ENCODE data around the gene APOM. TPM values are rescaled to one million over a fixed set of nuclear protein-coding genes. Genes with fewer than 3 reads are reported as not detected.

Gene APOM
- total and polyA plus RNA-seq, 4 donors: 89.8 to 587 (median 173) TPM

GRCh38 chr6:31707701-31708100 lies 52.0 kb downstream of the APOM start:
- H3K27me3 ChIP-seq (ENCODE audit: control insufficient read depth in 4 of 4, insufficient read depth in 4 of 4, low read length in 3 of 4): no peaks in the 10 kb centered on the region
- no peak for DNase-seq (ENCODE audit: low spot score)
- TF ChIP-seq GABPA (IDR thresholded peaks at IDR 0.05 in 1 of 2, conservative IDR thresholded peaks at IDR 0.05 in 1 of 2) (no peak), ZBTB33 (IDR thresholded peaks at IDR 0.05) (no peak), HNF4A (conservative IDR thresholded peaks at IDR 0.05) (no peak), TAF1 (conservative IDR thresholded peaks at IDR 0.05) (no peak), NR2F2 (IDR thresholded peaks at IDR 0.05) (no peak), RAD21 (IDR thresholded peaks at IDR 0.05) (no peak), SP1 (IDR thresholded peaks at IDR 0.05) (no peak), YY1 (IDR thresholded peaks at IDR 0.05) (no peak), FOXA2 (IDR thresholded peaks at IDR 0.05) (no peak), JUND (IDR thresholded peaks at IDR 0.05) (no peak)
- H3K27ac ChIP-seq (ENCODE audit: low read depth in 1 of 2, low read length in 2 of 2): no peak overlapping the region
- 83% methylated on average over 10 of the region's 10 CpGs for WGBS
- H3K9me3 ChIP-seq (ENCODE audit: control insufficient read depth in 4 of 4, low read length in 3 of 4): no peaks in the 10 kb centered on the region
- no peaks in the 10 kb centered on the region for H3K36me3 ChIP-seq (ENCODE audit: control insufficient read depth in 4 of 4, insufficient read depth in 3 of 4, low read depth in 1 of 4, low read length in 3 of 4)
- H3K4me1 ChIP-seq (ENCODE audit: control insufficient read depth in 4 of 4, insufficient read depth in 4 of 4, low read length in 3 of 4): no peaks in the 10 kb centered on the region
- no peak overlapping the region for H3K4me3 ChIP-seq (ENCODE audit: low read depth in 1 of 3, low read length in 3 of 3)
- H3K9ac ChIP-seq (ENCODE audit: low read depth in 1 of 2, low read length in 2 of 2): no peak overlapping the region

Small RNA genes within 50 kb of the gene (small RNA-seq; reads per million reads assigned to genes)
- not detected for gene MIR4646
- not detected for gene MIR6832
- gene RF00019: not detected
- gene SNORA38: 4.2 reads per million, percentile 92 among the genes with 10 or more reads in this experiment
- not detected for gene UQCRHP1

Other genes with a start within 250 kb of the APOM start
Only the 30 nearest of the 37 such genes appear.
- gene MICB, start 157.7 kb upstream of the APOM start, total RNA-seq: 1 to 10 TPM; 1.8 to 4.9 TPM
- gene MICB, start 157.7 kb upstream of the APOM start, polyA plus RNA-seq: under 1 TPM; 0.19 to 0.66 TPM
- gene MCCD1, start 126.9 kb upstream of the APOM start, total RNA-seq: under 1 TPM in 1 of 2 donors, not detected in 1; 0.56 TPM
- not detected for gene MCCD1, start 126.9 kb upstream of the APOM start, polyA plus RNA-seq
- 100 to 1,000 TPM; 151 to 254 TPM for gene DDX39B, start 113.9 kb upstream of the APOM start, total RNA-seq
- gene DDX39B, start 113.9 kb upstream of the APOM start, polyA plus RNA-seq: 100 to 1,000 TPM in 1 of 2 donors, 10 to 100 TPM in 1; 75.0 to 120 TPM
- under 1 TPM; 0.14 to 0.17 TPM for gene ATP6V1G2, start 109.3 kb upstream of the APOM start, total RNA-seq
- under 1 TPM; 0.35 to 0.36 TPM for gene ATP6V1G2, start 109.3 kb upstream of the APOM start, polyA plus RNA-seq
- 1 to 10 TPM; 6.7 to 8.0 TPM for gene NFKBIL1, start 108.3 kb upstream of the APOM start, total RNA-seq
- gene NFKBIL1, start 108.3 kb upstream of the APOM start, polyA plus RNA-seq: 1 to 10 TPM; 3.3 to 9.6 TPM
- not detected for gene LTA, start 83.6 kb upstream of the APOM start, total RNA-seq
- under 1 TPM in 1 of 2 donors, not detected in 1; 0.05 TPM for gene LTA, start 83.6 kb upstream of the APOM start, polyA plus RNA-seq
- gene TNF, start 80.3 kb upstream of the APOM start, total RNA-seq: under 1 TPM; 0.19 to 0.42 TPM
- under 1 TPM in 1 of 2 donors, not detected in 1; 0.06 TPM for gene TNF, start 80.3 kb upstream of the APOM start, polyA plus RNA-seq
- 1 to 10 TPM in 1 of 2 donors, under 1 TPM in 1; 0.67 to 5.3 TPM for gene LTB, start 73.5 kb upstream of the APOM start, total RNA-seq
- gene LTB, start 73.5 kb upstream of the APOM start, polyA plus RNA-seq: 1 to 10 TPM; 1.4 to 1.7 TPM
- gene LST1, start 69.6 kb upstream of the APOM start, total RNA-seq: 10 to 100 TPM; 10.4 to 24.6 TPM
- gene LST1, start 69.6 kb upstream of the APOM start, polyA plus RNA-seq: 10 to 100 TPM; 11.6 to 15.3 TPM
- gene NCR3, start 62.9 kb upstream of the APOM start, total RNA-seq: under 1 TPM in 1 of 2 donors, not detected in 1; 0.42 TPM
- under 1 TPM; 0.14 to 0.71 TPM for gene NCR3, start 62.9 kb upstream of the APOM start, polyA plus RNA-seq
- gene AIF1, start 40.7 kb upstream of the APOM start, total RNA-seq: 10 to 100 TPM; 12.2 to 46.8 TPM
- gene AIF1, start 40.7 kb upstream of the APOM start, polyA plus RNA-seq: 10 to 100 TPM; 24.9 to 28.6 TPM
- 10 to 100 TPM; 27.2 to 31.9 TPM for gene PRRC2A, start 35.2 kb upstream of the APOM start, total RNA-seq
- 10 to 100 TPM; 21.9 to 39.3 TPM for gene PRRC2A, start 35.2 kb upstream of the APOM start, polyA plus RNA-seq
- gene BAG6, start 3.2 kb upstream of the APOM start, total RNA-seq: 100 to 1,000 TPM; 109 to 119 TPM
- 100 to 1,000 TPM in 1 of 2 donors, 10 to 100 TPM in 1; 64.9 to 116 TPM for gene BAG6, start 3.2 kb upstream of the APOM start, polyA plus RNA-seq
- 10 to 100 TPM in 1 of 2 donors, 1 to 10 TPM in 1; 8.1 to 10.8 TPM for gene C6orf47, start 4.9 kb downstream of the APOM start, total RNA-seq
- gene C6orf47, start 4.9 kb downstream of the APOM start, polyA plus RNA-seq: 1 to 10 TPM; 2.0 to 6.7 TPM
- 10 to 100 TPM in 1 of 2 donors, 1 to 10 TPM in 1; 8.7 to 13.9 TPM for gene GPANK1, start 9.1 kb downstream of the APOM start, total RNA-seq
- gene GPANK1, start 9.1 kb downstream of the APOM start, polyA plus RNA-seq: 10 to 100 TPM in 1 of 2 donors, 1 to 10 TPM in 1; 7.6 to 13.8 TPM
- 10 to 100 TPM; 58.1 to 60.5 TPM for gene CSNK2B, start 10.2 kb downstream of the APOM start, total RNA-seq
- 100 to 1,000 TPM in 1 of 2 donors, 10 to 100 TPM in 1; 93.5 to 108 TPM for gene CSNK2B, start 10.2 kb downstream of the APOM start, polyA plus RNA-seq
- 1 to 10 TPM; 1.4 to 5.9 TPM for gene LY6G5B, start 14.1 kb downstream of the APOM start, total RNA-seq
- 1 to 10 TPM; 1.2 to 2.8 TPM for gene LY6G5B, start 14.1 kb downstream of the APOM start, polyA plus RNA-seq
- 1 to 10 TPM in 1 of 2 donors, under 1 TPM in 1; 0.59 to 1.1 TPM for gene LY6G5C, start 25.2 kb downstream of the APOM start, total RNA-seq
- 1 to 10 TPM; 1.1 to 2.5 TPM for gene LY6G5C, start 25.2 kb downstream of the APOM start, polyA plus RNA-seq
- 10 to 100 TPM; 39.1 to 59.4 TPM for gene ABHD16A, start 47.4 kb downstream of the APOM start, total RNA-seq
- gene ABHD16A, start 47.4 kb downstream of the APOM start, polyA plus RNA-seq: 10 to 100 TPM; 26.6 to 30.8 TPM
- gene LY6G6F, start 51.0 kb downstream of the APOM start, total RNA-seq: 1 to 10 TPM in 1 of 2 donors, under 1 TPM in 1; 0.08 to 3.2 TPM
- gene LY6G6F, start 51.0 kb downstream of the APOM start, polyA plus RNA-seq: not detected
- gene LY6G6D, start 59.5 kb downstream of the APOM start, total RNA-seq: not detected
- gene LY6G6D, start 59.5 kb downstream of the APOM start, polyA plus RNA-seq: not detected
- gene LY6G6C, start 65.9 kb downstream of the APOM start, total RNA-seq: not detected
- not detected for gene LY6G6C, start 65.9 kb downstream of the APOM start, polyA plus RNA-seq
- 10 to 100 TPM in 1 of 2 donors, under 1 TPM in 1; 0.08 to 10.7 TPM for gene MPIG6B, start 67.5 kb downstream of the APOM start, total RNA-seq
- gene MPIG6B, start 67.5 kb downstream of the APOM start, polyA plus RNA-seq: under 1 TPM; 0.15 to 0.33 TPM
- gene DDAH2, start 73.4 kb downstream of the APOM start, total RNA-seq: 10 to 100 TPM; 23.8 to 31.4 TPM
- gene DDAH2, start 73.4 kb downstream of the APOM start, polyA plus RNA-seq: 10 to 100 TPM; 19.8 to 22.6 TPM
- 100 to 1,000 TPM in 1 of 2 donors, 10 to 100 TPM in 1; 56.5 to 124 TPM for gene CLIC1, start 80.6 kb downstream of the APOM start, total RNA-seq
- 10 to 100 TPM; 63.7 to 65.2 TPM for gene CLIC1, start 80.6 kb downstream of the APOM start, polyA plus RNA-seq
- 1 to 10 TPM; 5.9 to 6.4 TPM for gene MSH5, start 84.1 kb downstream of the APOM start, total RNA-seq
- 1 to 10 TPM; 1.2 to 2.2 TPM for gene MSH5, start 84.1 kb downstream of the APOM start, polyA plus RNA-seq
- 1 to 10 TPM in 1 of 2 donors, under 1 TPM in 1; 0.59 to 2.6 TPM for gene SAPCD1, start 106.8 kb downstream of the APOM start, total RNA-seq
- gene SAPCD1, start 106.8 kb downstream of the APOM start, polyA plus RNA-seq: under 1 TPM in 1 of 2 donors, not detected in 1; 0.68 TPM
- 1 to 10 TPM in 1 of 2 donors, under 1 TPM in 1; 0.17 to 2.0 TPM for gene VWA7, start 121.4 kb downstream of the APOM start, total RNA-seq
- gene VWA7, start 121.4 kb downstream of the APOM start, polyA plus RNA-seq: 1 to 10 TPM in 1 of 2 donors, under 1 TPM in 1; 0.81 to 1.0 TPM
- gene VARS1, start 139.9 kb downstream of the APOM start, total RNA-seq: 10 to 100 TPM; 32.4 to 44.7 TPM
- gene VARS1, start 139.9 kb downstream of the APOM start, polyA plus RNA-seq: 10 to 100 TPM; 17.9 to 32.5 TPM
- gene LSM2, start 151.1 kb downstream of the APOM start, total RNA-seq: 10 to 100 TPM in 1 of 2 donors, 1 to 10 TPM in 1; 7.3 to 18.7 TPM
- gene LSM2, start 151.1 kb downstream of the APOM start, polyA plus RNA-seq: 10 to 100 TPM; 14.5 to 16.4 TPM

Measured in liver (tissue), 10 donors.